GM23338 (cell line): ENCODE results near the gene ITSN2. TPM values are rescaled to one million over a fixed set of nuclear protein-coding genes. Genes with fewer than 3 reads are reported as not detected.

Source experiments
- ATAC-seq: fragments of 200-7000 bp; cut with Tn5 transposase; 3 replicates; pipeline ENCODE4 v1.9.1; 2020
- DNase-seq: peaks from one replicate; pipeline ENCODE4 v3.0.0-alpha.2; 2015; ENCODE audit warnings: low spot score
- H2AFZ ChIP-seq: fragments of 200-600 bp; sonication (generic); 2 replicates; pipeline ENCODE4 v1.8.0; 2016; ENCODE audit warnings: antibody characterized with exemption, mild to moderate bottlenecking, moderate library complexity
- H3F3A ChIP-seq: fragments of 200-600 bp; sonication (generic); replicated peaks from 2 replicates; pipeline ENCODE4 v1.8.0; 2017; ENCODE audit warnings: antibody characterized with exemption, mixed run types, low read depth
- H3K27ac ChIP-seq: fragments of 200-600 bp; sonication (generic); 2 replicates; pipeline ENCODE4 v1.6.1; 2016; ENCODE audit warnings: low read depth
- H3K27me3 ChIP-seq: fragments of 200-600 bp; sonication (generic); 2 replicates; pipeline ENCODE4 v1.8.0; 2016; ENCODE audit warnings: mild to moderate bottlenecking, mixed run types, moderate library complexity; ENCODE audit not compliant: insufficient read depth
- H3K36me3 ChIP-seq: fragments of 200-600 bp; sonication (generic); 2 replicates; pipeline ENCODE4 v1.8.0; 2016; ENCODE audit warnings: mild to moderate bottlenecking; ENCODE audit not compliant: insufficient read depth
- H3K4me1 ChIP-seq: fragments of 200-600 bp; sonication (generic); 2 replicates; pipeline ENCODE4 v1.8.0; 2016; ENCODE audit warnings: mild to moderate bottlenecking, moderate library complexity; ENCODE audit not compliant: insufficient read depth
- H3K4me2 ChIP-seq: fragments of 200-600 bp; sonication (generic); 2 replicates; pipeline ENCODE4 v1.7.1; 2017; ENCODE audit warnings: mixed run types
- H3K4me3 ChIP-seq: fragments of 200-600 bp; sonication (generic); 2 replicates; pipeline ENCODE4 v1.6.1; 2016; ENCODE audit warnings: mixed run types
- H3K79me2 ChIP-seq: fragments of 200-600 bp; sonication (generic); replicated peaks from 2 replicates; pipeline ENCODE4 v1.8.0; 2017; ENCODE audit warnings: mild to moderate bottlenecking; ENCODE audit not compliant: insufficient read depth
- H3K9me2 ChIP-seq: fragments of 200-600 bp; sonication (generic); 2 replicates; pipeline ENCODE4 v1.8.0; 2017; ENCODE audit not compliant: insufficient read depth
- H4K20me1 ChIP-seq: fragments of 200-600 bp; sonication (generic); replicated peaks from 2 replicates; pipeline ENCODE4 v1.8.0; 2017; ENCODE audit warnings: mild to moderate bottlenecking; ENCODE audit not compliant: insufficient read depth
- H3K27ac Mint-ChIP-seq: 2 replicates; pipeline ENCODE4 v1.8.0; 2020; ENCODE audit warnings: inconsistent platforms, mild to moderate bottlenecking, moderate library complexity, mixed read lengths
- H3K27me3 Mint-ChIP-seq: 3 replicates; pipeline ENCODE4 v1.8.0; 2022; ENCODE audit warnings: low read depth, mild to moderate bottlenecking, moderate library complexity, mixed read lengths, inconsistent platforms; ENCODE audit not compliant: insufficient read depth, poor library complexity
- H3K36me3 Mint-ChIP-seq: 3 replicates; pipeline ENCODE4 v1.8.0; 2021; ENCODE audit warnings: low read depth, mild to moderate bottlenecking, inconsistent platforms, moderate library complexity, mixed read lengths
- H3K4me1 Mint-ChIP-seq: 3 replicates; pipeline ENCODE4 v1.8.0; 2020; ENCODE audit warnings: mild to moderate bottlenecking, inconsistent platforms, mixed read lengths
- H3K4me3 Mint-ChIP-seq: 3 replicates; pipeline ENCODE4 v1.8.0; 2021; ENCODE audit warnings: moderate library complexity, mild to moderate bottlenecking, inconsistent platforms, mixed read lengths
- H3K9me3 Mint-ChIP-seq: 3 replicates; pipeline ENCODE4 v1.8.0; 2020; ENCODE audit warnings: moderate library complexity, mild to moderate bottlenecking, inconsistent platforms, mixed read lengths
- CREB1 ChIP-seq: fragments of 250-450 bp; sonication (Bioruptor Pico); IDR thresholded peaks from 2 replicates; pipeline ENCODE4 v1.5.0; 2020; ENCODE audit warnings: low read depth, mild to moderate bottlenecking, moderate library complexity
- EZH2 ChIP-seq: fragments of 200-600 bp; sonication (generic); IDR thresholded peaks from one replicate; pipeline ENCODE4 v1.8.0; 2017; ENCODE audit warnings: antibody characterized with exemption, mild to moderate bottlenecking, low read depth; ENCODE audit not compliant: unreplicated experiment
- EZH2phosphoT487 ChIP-seq: fragments of 200-600 bp; sonication (generic); IDR thresholded peaks from one replicate; pipeline ENCODE4 v1.8.1; 2018; ENCODE audit warnings: antibody characterized with exemption; ENCODE audit not compliant: unreplicated experiment
- JUNB ChIP-seq: IDR thresholded peaks from one replicate; pipeline ENCODE4 v1.6.1; 2016; ENCODE audit warnings: antibody characterized with exemption; ENCODE audit not compliant: unreplicated experiment
- NANOG ChIP-seq: IDR thresholded peaks from 2 replicates; pipeline ENCODE4 v1.6.1; 2016; ENCODE audit warnings: antibody characterized with exemption, borderline replicate concordance
- POLR2AphosphoS5 ChIP-seq: IDR thresholded peaks from 2 replicates; pipeline ENCODE4 v1.6.1; 2016; ENCODE audit warnings: antibody characterized with exemption, low read depth
- STAT1 ChIP-seq: IDR thresholded peaks from one replicate; pipeline ENCODE4 v1.6.1; 2016; ENCODE audit warnings: antibody characterized with exemption; ENCODE audit not compliant: unreplicated experiment
- ZNF114 ChIP-seq: fragments of 250-450 bp; sonication (Bioruptor Pico); IDR thresholded peaks from 2 replicates; pipeline ENCODE4 v1.5.0; 2020; ENCODE audit warnings: mild to moderate bottlenecking, moderate library complexity
- ZNF331 ChIP-seq: fragments of 250-450 bp; sonication (Bioruptor Pico); IDR thresholded peaks from 2 replicates; pipeline ENCODE4 v1.5.0; 2020; ENCODE audit warnings: low read depth, mild to moderate bottlenecking, moderate library complexity
- polyA plus RNA-seq: library from polyadenylated mRNA; unstranded; fragments of >200 nt; fragmentation: Nextera tagmentation; extraction: Ambion mirVana; gene quantifications from 2 replicates; pipeline ENCODE4 v1.2.1, GENCODE V29; 2016
- total RNA-seq: library from RNA; depleted of rRNA; stranded (reverse); fragments of >200 nt; shearing (Covaris generic); gene quantifications from 2 replicates; pipeline ENCODE4 v1.2.3, GENCODE V29; 2014
- TF ChIP-seq, protein P1 (sequence below), 2 experiments: fragments of 200-600 bp in 1 of 2; sonication (generic) in 1 of 2; conservative IDR thresholded peaks; 2 replicates each; pipeline versions ENCODE4 v1.5.1 to v1.6.1; 2016 to 2017; ENCODE audit warnings: antibody characterized with exemption in 2 of 2, low read depth in 2 of 2, mild to moderate bottlenecking in 2 of 2, moderate library complexity in 1 of 2
- TF ChIP-seq, protein P2 (sequence below): fragments of 250-450 bp; sonication (Bioruptor Pico); IDR thresholded peaks from 2 replicates; pipeline ENCODE4 v1.5.0; 2020; ENCODE audit warnings: mild to moderate bottlenecking, moderate library complexity
- TF ChIP-seq, protein P3 (sequence below): IDR thresholded peaks from one replicate; pipeline ENCODE4 v1.6.1; 2018; ENCODE audit warnings: antibody characterized with exemption; ENCODE audit not compliant: unreplicated experiment
- TF ChIP-seq, protein P4 (sequence below): IDR thresholded peaks from 2 replicates; pipeline ENCODE4 v1.6.1; 2016; ENCODE audit warnings: antibody characterized with exemption

The ITSN2 gene
- total and polyA plus RNA-seq, 2 experiments from 2014 or later = 17.1 to 17.8 TPM

DNA sequence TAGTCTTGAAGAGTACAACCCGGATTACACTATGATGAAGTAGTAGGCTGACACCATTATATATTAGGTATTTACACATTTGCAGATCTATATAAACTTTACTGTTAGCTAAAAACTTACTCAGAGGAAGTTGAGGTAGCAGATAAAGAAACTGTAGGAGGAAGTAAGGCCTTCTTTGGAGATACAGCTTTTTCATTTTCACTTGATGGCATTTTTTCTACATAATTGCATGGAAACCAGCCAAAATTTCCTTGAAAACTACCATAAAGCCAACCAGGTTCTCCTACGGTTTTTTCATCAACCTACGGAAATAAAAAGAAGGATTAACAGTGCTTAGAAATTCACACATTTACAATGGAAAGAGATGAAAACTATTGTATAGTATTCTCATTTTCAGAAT, 98.9 kb downstream of the ITSN2 start:
- H3K4me1 ChIP-seq = no peaks in the 10 kb centered on the region
- no peak overlapping the region for H3K4me3 ChIP-seq
- H3K4me1 Mint-ChIP-seq = peaks cover 5% of the 10 kb centered on the region; the same call in 2 of the 3 replicates
- no peak overlapping the region for H3K4me3 Mint-ChIP-seq
- no peaks in the 10 kb centered on the region for H3K79me2 ChIP-seq
- H3K27me3 Mint-ChIP-seq = no peaks in the 10 kb centered on the region
- no peaks in the 10 kb centered on the region; the same call in 1 of the 2 replicates for H4K20me1 ChIP-seq
- H3K36me3 ChIP-seq = no peaks in the 10 kb centered on the region
- H3K36me3 Mint-ChIP-seq = no peaks in the 10 kb centered on the region
- TF ChIP-seq, protein P1, sequence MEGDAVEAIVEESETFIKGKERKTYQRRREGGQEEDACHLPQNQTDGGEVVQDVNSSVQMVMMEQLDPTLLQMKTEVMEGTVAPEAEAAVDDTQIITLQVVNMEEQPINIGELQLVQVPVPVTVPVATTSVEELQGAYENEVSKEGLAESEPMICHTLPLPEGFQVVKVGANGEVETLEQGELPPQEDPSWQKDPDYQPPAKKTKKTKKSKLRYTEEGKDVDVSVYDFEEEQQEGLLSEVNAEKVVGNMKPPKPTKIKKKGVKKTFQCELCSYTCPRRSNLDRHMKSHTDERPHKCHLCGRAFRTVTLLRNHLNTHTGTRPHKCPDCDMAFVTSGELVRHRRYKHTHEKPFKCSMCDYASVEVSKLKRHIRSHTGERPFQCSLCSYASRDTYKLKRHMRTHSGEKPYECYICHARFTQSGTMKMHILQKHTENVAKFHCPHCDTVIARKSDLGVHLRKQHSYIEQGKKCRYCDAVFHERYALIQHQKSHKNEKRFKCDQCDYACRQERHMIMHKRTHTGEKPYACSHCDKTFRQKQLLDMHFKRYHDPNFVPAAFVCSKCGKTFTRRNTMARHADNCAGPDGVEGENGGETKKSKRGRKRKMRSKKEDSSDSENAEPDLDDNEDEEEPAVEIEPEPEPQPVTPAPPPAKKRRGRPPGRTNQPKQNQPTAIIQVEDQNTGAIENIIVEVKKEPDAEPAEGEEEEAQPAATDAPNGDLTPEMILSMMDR (conservative IDR thresholded peaks at IDR 0.05; ENCODE audit: low read depth in 2 of 2) = no peak
- TF ChIP-seq, protein P2, sequence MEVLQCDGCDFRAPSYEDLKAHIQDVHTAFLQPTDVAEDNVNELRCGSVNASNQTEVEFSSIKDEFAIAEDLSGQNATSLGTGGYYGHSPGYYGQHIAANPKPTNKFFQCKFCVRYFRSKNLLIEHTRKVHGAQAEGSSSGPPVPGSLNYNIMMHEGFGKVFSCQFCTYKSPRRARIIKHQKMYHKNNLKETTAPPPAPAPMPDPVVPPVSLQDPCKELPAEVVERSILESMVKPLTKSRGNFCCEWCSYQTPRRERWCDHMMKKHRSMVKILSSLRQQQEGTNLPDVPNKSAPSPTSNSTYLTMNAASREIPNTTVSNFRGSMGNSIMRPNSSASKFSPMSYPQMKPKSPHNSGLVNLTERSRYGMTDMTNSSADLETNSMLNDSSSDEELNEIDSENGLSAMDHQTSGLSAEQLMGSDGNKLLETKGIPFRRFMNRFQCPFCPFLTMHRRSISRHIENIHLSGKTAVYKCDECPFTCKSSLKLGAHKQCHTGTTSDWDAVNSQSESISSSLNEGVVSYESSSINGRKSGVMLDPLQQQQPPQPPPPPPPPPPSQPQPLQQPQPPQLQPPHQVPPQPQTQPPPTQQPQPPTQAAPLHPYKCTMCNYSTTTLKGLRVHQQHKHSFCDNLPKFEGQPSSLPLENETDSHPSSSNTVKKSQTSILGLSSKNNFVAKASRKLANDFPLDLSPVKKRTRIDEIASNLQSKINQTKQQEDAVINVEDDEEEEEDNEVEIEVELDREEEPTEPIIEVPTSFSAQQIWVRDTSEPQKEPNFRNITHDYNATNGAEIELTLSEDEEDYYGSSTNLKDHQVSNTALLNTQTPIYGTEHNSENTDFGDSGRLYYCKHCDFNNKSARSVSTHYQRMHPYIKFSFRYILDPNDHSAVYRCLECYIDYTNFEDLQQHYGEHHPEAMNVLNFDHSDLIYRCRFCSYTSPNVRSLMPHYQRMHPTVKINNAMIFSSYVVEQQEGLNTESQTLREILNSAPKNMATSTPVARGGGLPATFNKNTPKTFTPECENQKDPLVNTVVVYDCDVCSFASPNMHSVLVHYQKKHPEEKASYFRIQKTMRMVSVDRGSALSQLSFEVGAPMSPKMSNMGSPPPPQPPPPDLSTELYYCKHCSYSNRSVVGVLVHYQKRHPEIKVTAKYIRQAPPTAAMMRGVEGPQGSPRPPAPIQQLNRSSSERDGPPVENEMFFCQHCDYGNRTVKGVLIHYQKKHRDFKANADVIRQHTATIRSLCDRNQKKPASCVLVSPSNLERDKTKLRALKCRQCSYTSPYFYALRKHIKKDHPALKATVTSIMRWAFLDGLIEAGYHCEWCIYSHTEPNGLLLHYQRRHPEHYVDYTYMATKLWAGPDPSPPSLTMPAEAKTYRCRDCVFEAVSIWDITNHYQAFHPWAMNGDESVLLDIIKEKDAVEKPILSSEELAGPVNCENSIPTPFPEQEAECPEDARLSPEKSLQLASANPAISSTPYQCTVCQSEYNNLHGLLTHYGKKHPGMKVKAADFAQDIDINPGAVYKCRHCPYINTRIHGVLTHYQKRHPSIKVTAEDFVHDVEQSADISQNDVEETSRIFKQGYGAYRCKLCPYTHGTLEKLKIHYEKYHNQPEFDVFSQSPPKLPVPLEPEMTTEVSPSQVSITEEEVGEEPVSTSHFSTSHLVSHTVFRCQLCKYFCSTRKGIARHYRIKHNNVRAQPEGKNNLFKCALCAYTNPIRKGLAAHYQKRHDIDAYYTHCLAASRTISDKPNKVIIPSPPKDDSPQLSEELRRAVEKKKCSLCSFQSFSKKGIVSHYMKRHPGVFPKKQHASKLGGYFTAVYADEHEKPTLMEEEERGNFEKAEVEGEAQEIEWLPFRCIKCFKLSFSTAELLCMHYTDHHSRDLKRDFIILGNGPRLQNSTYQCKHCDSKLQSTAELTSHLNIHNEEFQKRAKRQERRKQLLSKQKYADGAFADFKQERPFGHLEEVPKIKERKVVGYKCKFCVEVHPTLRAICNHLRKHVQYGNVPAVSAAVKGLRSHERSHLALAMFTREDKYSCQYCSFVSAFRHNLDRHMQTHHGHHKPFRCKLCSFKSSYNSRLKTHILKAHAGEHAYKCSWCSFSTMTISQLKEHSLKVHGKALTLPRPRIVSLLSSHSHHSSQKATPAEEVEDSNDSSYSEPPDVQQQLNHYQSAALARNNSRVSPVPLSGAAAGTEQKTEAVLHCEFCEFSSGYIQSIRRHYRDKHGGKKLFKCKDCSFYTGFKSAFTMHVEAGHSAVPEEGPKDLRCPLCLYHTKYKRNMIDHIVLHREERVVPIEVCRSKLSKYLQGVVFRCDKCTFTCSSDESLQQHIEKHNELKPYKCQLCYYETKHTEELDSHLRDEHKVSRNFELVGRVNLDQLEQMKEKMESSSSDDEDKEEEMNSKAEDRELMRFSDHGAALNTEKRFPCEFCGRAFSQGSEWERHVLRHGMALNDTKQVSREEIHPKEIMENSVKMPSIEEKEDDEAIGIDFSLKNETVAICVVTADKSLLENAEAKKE = no peak
- TF ChIP-seq STAT1 = no peak
- TF ChIP-seq, protein P3, sequence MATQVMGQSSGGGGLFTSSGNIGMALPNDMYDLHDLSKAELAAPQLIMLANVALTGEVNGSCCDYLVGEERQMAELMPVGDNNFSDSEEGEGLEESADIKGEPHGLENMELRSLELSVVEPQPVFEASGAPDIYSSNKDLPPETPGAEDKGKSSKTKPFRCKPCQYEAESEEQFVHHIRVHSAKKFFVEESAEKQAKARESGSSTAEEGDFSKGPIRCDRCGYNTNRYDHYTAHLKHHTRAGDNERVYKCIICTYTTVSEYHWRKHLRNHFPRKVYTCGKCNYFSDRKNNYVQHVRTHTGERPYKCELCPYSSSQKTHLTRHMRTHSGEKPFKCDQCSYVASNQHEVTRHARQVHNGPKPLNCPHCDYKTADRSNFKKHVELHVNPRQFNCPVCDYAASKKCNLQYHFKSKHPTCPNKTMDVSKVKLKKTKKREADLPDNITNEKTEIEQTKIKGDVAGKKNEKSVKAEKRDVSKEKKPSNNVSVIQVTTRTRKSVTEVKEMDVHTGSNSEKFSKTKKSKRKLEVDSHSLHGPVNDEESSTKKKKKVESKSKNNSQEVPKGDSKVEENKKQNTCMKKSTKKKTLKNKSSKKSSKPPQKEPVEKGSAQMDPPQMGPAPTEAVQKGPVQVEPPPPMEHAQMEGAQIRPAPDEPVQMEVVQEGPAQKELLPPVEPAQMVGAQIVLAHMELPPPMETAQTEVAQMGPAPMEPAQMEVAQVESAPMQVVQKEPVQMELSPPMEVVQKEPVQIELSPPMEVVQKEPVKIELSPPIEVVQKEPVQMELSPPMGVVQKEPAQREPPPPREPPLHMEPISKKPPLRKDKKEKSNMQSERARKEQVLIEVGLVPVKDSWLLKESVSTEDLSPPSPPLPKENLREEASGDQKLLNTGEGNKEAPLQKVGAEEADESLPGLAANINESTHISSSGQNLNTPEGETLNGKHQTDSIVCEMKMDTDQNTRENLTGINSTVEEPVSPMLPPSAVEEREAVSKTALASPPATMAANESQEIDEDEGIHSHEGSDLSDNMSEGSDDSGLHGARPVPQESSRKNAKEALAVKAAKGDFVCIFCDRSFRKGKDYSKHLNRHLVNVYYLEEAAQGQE = no peak
- TF ChIP-seq, protein P4, sequence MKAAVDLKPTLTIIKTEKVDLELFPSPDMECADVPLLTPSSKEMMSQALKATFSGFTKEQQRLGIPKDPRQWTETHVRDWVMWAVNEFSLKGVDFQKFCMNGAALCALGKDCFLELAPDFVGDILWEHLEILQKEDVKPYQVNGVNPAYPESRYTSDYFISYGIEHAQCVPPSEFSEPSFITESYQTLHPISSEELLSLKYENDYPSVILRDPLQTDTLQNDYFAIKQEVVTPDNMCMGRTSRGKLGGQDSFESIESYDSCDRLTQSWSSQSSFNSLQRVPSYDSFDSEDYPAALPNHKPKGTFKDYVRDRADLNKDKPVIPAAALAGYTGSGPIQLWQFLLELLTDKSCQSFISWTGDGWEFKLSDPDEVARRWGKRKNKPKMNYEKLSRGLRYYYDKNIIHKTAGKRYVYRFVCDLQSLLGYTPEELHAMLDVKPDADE = no peak
- no peak for TF ChIP-seq CREB1 (CRISPR knock-in tag)
- TF ChIP-seq EZH2phosphoT487 = no peak
- no peak for TF ChIP-seq EZH2
- no peak for TF ChIP-seq ZNF331 (CRISPR knock-in tag)
- TF ChIP-seq ZNF114 = no peak
- TF ChIP-seq JUNB = no peak
- no peak for TF ChIP-seq POLR2AphosphoS5
- no peak for TF ChIP-seq NANOG
- no peaks in the 10 kb centered on the region for H3K27me3 ChIP-seq
- no peaks in the 10 kb centered on the region for H3F3A ChIP-seq
- H3K9me3 Mint-ChIP-seq = no peaks in the 10 kb centered on the region
- no peak for DNase-seq
- H3K9me2 ChIP-seq = no peaks in the 10 kb centered on the region
- H3K27ac ChIP-seq = no peak overlapping the region
- H3K4me2 ChIP-seq = no peak overlapping the region
- H3K27ac Mint-ChIP-seq = no peak overlapping the region
- no peak for ATAC-seq
- no peak overlapping the region for H2AFZ ChIP-seq
